NCI-H524 (cell line): ENCODE results near the gene PSMD10.

ENCODE experiments used
- DNase-seq, 2 experiments: peaks; one replicate each; lab custom pipeline; 2025; lab: John Stamatoyannopoulos, UW

PSMD10 gene

GRCh38 chrX:108072746-108073145, 18.6 kb downstream of the PSMD10 start:
- no peak for DNase-seq

DNA sequence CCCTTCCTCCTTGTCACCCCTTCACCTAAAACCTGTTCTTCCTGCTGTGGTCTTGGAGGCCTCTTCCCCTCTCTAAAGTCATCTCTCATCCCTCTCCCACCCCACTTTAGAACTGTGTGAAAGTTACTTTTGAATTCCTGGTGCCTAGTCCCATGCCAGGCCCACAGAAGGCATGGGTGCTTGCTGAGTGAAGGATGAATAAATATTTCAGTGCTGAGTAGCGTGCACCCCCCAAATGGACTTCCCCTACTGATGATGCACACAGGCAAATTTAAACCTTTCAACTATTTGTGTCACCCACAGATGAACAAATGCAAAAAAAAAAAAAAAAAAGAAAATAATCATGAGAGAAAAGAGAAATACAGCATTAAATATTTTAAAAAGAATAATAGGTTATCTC, 19.8 kb downstream of the PSMD10 start:
- DNase-seq, result no peak

- no peak for DNase-seq
Observed at GRCh38 chrX:108070891-108071290, 20.5 kb downstream of the PSMD10 start.

DNA sequence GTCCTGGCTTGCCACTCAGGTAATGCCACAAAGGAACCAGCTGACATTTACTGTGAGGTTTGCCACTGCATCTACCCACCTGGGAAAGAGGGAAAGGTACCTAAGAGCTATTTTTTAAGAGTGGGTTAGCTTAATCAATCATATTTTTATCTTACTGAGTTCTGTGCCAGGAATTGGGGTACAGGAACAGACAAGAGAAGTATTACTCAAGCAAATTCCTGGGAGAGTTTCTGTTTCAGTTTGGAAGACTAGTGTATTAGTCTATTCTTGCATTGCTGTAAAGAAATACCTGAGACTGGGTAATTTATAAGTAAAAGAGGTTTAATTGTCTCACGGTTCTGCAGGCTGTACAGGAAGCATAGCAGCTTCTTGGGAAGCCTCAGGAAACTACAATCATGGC, 23.2 kb downstream of the PSMD10 start:
- DNase-seq, result no peak

- no peak for DNase-seq
Observed at GRCh38 chrX:108064613-108065012, 26.7 kb downstream of the PSMD10 start.

GRCh38 chrX:108064001-108064400, 27.3 kb downstream of the PSMD10 start:
- no peak for DNase-seq

DNA sequence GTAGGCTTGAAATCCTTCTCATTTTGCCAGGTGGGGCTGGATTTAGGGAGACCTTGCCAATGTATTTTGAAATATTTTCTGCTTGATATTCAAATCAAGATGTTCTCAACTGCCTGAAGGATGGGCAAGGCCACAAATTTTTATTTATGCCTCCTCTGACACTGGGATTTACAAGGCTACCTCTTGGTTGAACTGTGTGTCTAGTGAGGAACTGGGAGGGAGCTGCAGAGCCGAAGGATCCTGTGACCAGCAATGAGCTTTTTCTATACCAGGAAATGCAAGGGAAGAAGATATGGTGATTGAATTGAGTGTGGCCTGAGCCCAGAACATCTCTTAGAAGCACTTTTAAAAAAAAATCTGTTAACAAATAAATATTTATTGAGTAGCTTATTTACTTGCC, 31.5 kb downstream of the PSMD10 start:
- DNase-seq, result no peak

GRCh38 chrX:108055546-108055945, 35.8 kb downstream of the PSMD10 start:
- no peak for DNase-seq

- no peak for DNase-seq
Observed at GRCh38 chrX:108053218-108053617, 38.1 kb downstream of the PSMD10 start.

DNA sequence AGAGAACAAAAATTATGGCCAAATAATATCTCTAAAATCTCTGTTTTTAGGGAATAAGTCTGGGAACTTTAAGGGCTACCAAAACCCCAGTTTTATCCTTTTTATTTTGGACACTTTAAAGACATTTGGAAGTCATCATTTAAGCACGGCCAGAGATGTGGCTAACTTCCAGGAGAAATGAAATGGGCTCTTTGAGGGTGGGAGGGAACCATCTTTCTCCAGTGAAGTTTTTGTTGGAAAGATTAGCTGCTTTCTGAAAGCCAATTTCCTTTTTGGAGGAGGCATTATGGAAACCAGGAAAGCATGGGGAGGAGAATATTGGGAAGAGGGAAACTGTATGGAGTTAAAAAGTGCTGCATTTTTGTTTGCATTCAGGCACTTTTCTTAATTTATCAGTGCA, 41.7 kb downstream of the PSMD10 start:
- no peak for DNase-seq

GRCh38 chrX:108044554-108045256, 46.6 kb downstream of the PSMD10 start, which contains the start of gene VSIG1:
VSIG1 (plus strand) TSS chrX:108045065; CDS start chrX:108045131, 66 bp downstream.
- no peak for DNase-seq

DNA sequence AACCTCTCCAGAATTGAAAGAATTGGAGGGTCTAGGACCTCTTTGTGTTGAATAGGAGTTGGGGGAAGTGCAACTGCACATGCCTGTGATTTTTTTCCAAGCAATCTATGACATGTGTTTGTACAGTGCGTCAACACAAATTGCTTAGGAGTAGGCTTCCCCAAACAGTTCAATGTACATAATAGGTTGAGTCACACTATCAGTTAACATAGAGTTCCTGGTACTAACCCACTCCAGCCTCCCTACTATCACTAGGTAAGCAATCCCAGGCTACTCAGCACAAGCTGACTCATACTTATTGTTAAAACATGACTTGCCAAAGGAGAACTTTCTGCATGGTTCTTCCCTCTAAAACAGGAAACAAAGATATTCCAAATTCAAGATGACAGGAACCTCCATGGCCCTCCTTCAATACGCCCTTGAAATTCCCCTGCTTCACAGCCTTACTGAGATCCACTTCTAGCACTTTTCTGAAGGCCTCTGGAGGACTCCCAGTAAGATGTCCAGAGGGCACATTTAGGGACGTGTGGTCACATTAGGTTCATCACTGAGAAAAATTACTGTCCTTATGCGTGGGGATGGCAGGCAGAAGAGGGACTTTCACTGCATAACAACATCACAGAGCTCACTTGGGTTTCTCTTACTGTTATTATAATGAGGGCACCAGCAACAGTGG, 54.9 kb downstream of the PSMD10 start:
- no peak for DNase-seq

DNA sequence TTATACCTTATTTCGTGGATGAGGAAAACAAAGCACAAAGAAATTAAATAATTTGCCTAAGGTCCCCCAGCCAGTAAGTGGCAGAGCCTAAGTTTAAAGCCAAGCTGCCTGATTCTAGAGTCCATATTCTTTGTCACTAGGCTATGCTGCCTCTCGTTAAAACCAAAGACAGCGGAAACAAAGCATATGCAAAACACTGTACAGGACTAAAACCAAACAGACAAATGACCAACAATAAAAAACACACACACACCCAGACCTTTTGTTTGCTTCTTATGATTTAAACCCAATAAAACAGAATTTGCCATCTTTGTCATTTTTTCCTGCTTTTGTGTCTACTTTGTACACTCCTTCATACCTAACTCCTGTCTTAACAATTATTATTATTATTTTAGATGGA, 56.6 kb downstream of the PSMD10 start:
- DNase-seq, result no peak
